GM10847 (cell line): ENCODE data around the gene WDR43.

Source experiments
- POLR2A ChIP-seq: IDR thresholded peaks from 2 replicates; pipeline ENCODE4 v1.6.1; 2011; ENCODE audit not compliant: insufficient read length; ENCODE audit errors: extremely low read depth

The WDR43 gene

GRCh38 chr2:28972778-28973335 lies 78.4 kb downstream of the WDR43 start:
- TF ChIP-seq POLR2A: no peak

- TF ChIP-seq POLR2A: no peak
Measured at GRCh38 chr2:28974252-28974651, 79.8 kb downstream of the WDR43 start.

GRCh38 chr2:28975671-28976070 lies 81.2 kb downstream of the WDR43 start:
- TF ChIP-seq POLR2A: no peak

- no peak for TF ChIP-seq POLR2A
Measured at GRCh38 chr2:28976584-28976983, 82.1 kb downstream of the WDR43 start.

DNA sequence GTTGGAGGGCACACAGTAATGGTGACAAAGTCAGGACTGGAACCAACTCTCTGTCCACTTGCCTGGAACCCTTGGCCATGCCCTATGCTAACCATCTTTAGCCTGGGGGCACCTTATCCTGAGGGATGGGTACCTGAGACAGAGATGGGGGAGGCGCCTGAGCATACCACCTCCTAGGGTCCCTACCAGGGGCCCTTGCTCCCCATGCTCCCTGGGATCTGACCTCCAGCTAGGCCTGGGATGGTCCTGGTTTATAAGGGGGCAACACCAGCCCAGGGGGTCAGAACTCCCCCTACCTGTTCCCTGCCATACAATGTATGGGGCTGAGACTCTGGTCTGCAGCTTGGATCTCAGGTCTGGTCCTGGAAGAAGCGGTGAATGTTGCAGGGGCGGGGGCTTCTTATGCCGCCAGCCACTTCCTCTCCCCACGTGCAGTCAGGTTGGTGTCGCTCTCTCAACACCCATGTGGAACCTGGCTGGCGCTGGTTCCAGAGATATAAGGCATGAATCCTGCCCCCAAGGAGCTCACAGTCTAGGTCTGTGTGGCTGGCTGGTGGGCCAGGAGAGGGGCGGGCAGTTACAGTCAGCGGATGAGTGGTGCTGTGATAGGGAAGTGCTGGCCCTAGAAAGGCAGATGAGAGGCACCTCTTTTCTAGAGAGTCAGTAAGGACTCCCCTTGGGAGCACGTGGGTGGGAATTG lies 82.9 kb downstream of the WDR43 start:
- no peak for TF ChIP-seq POLR2A

DNA sequence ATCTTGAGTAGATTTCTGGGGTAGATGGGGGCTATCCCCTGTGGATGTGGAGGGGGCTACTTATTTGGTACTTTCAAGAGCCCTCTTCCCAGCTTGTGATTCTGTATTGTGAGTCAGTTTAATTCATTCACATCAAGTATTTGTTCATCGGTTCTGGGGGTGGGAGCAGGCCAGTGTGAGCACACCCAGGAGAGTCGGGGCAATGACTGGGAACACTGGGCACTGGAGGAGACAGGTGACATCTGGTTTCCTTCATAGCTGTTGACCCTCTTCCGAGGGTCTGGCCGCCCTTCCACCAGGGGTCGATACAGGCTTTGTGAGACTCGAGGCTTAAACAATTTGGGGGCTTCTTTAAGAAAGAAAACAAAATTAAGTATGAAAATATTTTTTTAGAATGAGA lies 84.1 kb downstream of the WDR43 start:
- TF ChIP-seq POLR2A: no peak

DNA sequence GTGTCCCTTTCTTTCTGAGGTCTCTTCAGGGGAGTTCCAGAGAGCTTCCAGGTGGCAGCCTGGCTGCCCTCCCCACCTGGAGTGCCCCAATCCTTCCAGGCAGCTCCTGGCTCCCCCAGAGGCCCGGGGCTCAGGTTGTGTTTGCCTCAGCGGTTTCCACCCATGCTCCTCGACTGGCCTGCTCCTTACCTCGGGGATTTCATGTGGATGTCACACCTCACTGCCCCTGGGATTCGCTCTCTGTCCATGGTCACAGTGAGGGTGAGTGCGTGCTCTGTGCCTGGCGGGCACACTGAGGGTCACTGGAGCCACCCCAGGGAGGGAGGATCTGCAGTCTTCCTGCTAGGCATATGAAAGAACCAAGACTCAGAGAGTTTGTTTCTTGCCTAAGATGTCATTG lies 84.6 kb downstream of the WDR43 start:
- TF ChIP-seq POLR2A: no peak

DNA sequence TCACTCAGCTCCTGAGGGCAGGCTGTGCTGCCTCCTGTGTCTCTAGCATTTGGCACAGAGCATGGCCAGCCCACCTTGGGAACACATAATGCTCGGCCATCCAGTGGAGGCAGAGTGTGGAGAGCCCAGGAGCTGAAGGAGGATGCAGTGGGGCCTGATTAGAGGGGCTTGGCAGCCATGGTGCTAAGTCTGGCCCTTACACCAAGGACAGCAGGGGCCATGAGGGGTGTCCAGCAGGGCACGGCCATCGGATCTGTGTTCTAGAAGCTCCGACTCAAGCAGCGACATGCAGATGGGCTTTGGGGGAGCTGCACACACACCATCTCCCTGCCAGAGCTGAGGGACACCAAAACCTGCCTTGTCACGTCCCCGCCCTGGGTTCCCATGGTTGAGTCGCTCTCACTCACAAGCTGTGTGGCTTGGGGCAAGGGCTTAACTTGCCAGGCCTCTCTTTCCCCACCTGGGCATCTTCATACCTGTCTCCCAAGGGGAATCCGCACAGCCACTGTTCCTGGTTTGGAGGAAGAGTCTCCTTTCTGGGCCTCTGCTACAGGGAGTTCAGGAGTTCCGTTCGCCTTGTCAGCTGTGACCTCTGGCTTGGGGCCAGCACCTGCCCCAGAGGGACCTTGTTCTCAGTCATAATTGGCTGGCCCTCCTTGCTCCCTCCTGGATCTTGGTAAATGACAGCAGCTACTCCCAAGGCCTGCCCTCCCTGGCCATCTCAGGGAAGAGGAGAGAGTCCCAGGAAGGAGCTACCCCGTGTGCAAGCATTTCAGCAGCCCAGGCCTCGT lies 85.3 kb downstream of the WDR43 start:
- no peak for TF ChIP-seq POLR2A

- TF ChIP-seq POLR2A: no peak
Measured at GRCh38 chr2:28980368-28981015, 86.0 kb downstream of the WDR43 start.

GRCh38 chr2:28981016-28981441 lies 86.6 kb downstream of the WDR43 start, which contains the start of gene TOGARAM2:
Gene TOGARAM2 (plus strand): TSS chr2:28981298. CDS start chr2:28994835, 13,537 bp downstream.
- TF ChIP-seq POLR2A: no peak

- TF ChIP-seq POLR2A: no peak
Measured at GRCh38 chr2:28981620-28982376, 87.3 kb downstream of the WDR43 start.

- no peak for TF ChIP-seq POLR2A
Measured at GRCh38 chr2:28982381-28982950, 88.0 kb downstream of the WDR43 start.

GRCh38 chr2:28986429-28986828 lies 92.0 kb downstream of the WDR43 start:
- no peak for TF ChIP-seq POLR2A

- no peak for TF ChIP-seq POLR2A
Measured at GRCh38 chr2:28989973-28990372, 95.5 kb downstream of the WDR43 start.

- TF ChIP-seq POLR2A: no peak
Measured at GRCh38 chr2:28990445-28990844, 96.0 kb downstream of the WDR43 start.
